H1 (cell line): Measurements from ENCODE around the gene RBM6. TPM values are rescaled to one million over a fixed set of nuclear protein-coding genes. Genes with fewer than 3 reads are reported as not detected.

Experiments used
- BACH1 ChIP-seq: IDR thresholded peaks from 2 replicates; pipeline ENCODE4 v1.6.1; 2012; ENCODE audit warnings: low read length, improper control_type of control experiment
- CREB1 ChIP-seq: IDR thresholded peaks from 2 replicates; pipeline ENCODE4 v1.6.1; 2012; ENCODE audit warnings: inconsistent platforms
- EP300 ChIP-seq, 2 experiments: IDR thresholded peaks; 1 replicate in 1 of 2; 2 replicates in 1 of 2; pipeline ENCODE4 v1.6.1; 2011 to 2012; ENCODE audit warnings: low read depth in 2 of 2, low read length in 2 of 2, mild to moderate bottlenecking in 2 of 2, borderline replicate concordance in 1 of 2, inconsistent platforms in 1 of 2, moderate library complexity in 1 of 2
- EZH2 ChIP-seq: fragments of 200-600 bp; sonication (generic); IDR thresholded peaks from 2 replicates; pipeline ENCODE4 v1.7.1; 2012; ENCODE audit warnings: low read depth, mild to moderate bottlenecking, moderate library complexity, low read length, inconsistent platforms; ENCODE audit not compliant: severe bottlenecking
- HDAC2 ChIP-seq, 2 experiments: fragments of 300-600 bp in 1 of 2; sonication (generic) in 1 of 2; IDR thresholded peaks; 2 replicates each; pipeline ENCODE4 v1.6.1; 2011 to 2012; ENCODE audit warnings: low read depth in 2 of 2, low read length in 2 of 2, mild to moderate bottlenecking in 2 of 2, moderate library complexity in 2 of 2, borderline replicate concordance in 1 of 2, inconsistent platforms in 1 of 2
- HDAC6 ChIP-seq: IDR thresholded peaks from one replicate; pipeline ENCODE4 v1.7.1; 2012; ENCODE audit warnings: low read depth, mild to moderate bottlenecking, inconsistent platforms, low read length, moderate library complexity
- JUN ChIP-seq: IDR thresholded peaks from 2 replicates; pipeline ENCODE4 v1.6.1; 2011; ENCODE audit warnings: low read depth, mild to moderate bottlenecking, improper control_type of control experiment, low read length
- JUND ChIP-seq: IDR thresholded peaks from 2 replicates; pipeline ENCODE4 v1.6.1; 2011; ENCODE audit warnings: mild to moderate bottlenecking, improper control_type of control experiment, low read length
- KDM4A ChIP-seq: IDR thresholded peaks from one replicate; pipeline ENCODE4 v1.7.1; 2012; ENCODE audit warnings: low read depth, mild to moderate bottlenecking, moderate library complexity, low read length, inconsistent platforms; ENCODE audit not compliant: severe bottlenecking
- KDM5A ChIP-seq: fragments of 200-600 bp; IDR thresholded peaks from 2 replicates; pipeline ENCODE4 v1.7.1; 2012; ENCODE audit warnings: mild to moderate bottlenecking, low read length, inconsistent platforms, mixed read lengths
- MAFK ChIP-seq: IDR thresholded peaks from 2 replicates; pipeline ENCODE4 v1.6.1; 2012; ENCODE audit warnings: low read depth, mild to moderate bottlenecking, improper control_type of control experiment, low read length
- NANOG ChIP-seq: IDR thresholded peaks from 2 replicates; pipeline ENCODE4 v1.6.1; 2011; ENCODE audit warnings: low read length, low read depth, mild to moderate bottlenecking, inconsistent platforms; ENCODE audit not compliant: insufficient read depth, poor library complexity, severe bottlenecking
- NRF1 ChIP-seq: IDR thresholded peaks from 2 replicates; pipeline ENCODE4 v1.6.1; 2011; ENCODE audit warnings: mild to moderate bottlenecking, low read depth, low read length, improper control_type of control experiment
- PHF8 ChIP-seq: fragments of 200-600 bp; sonication (generic); conservative IDR thresholded peaks from 2 replicates; pipeline ENCODE4 v1.7.1; 2012; ENCODE audit warnings: low read depth, mild to moderate bottlenecking, inconsistent platforms, low read length, moderate library complexity
- POLR2AphosphoS5 ChIP-seq: IDR thresholded peaks from 2 replicates; pipeline ENCODE4 v1.6.1; 2011; ENCODE audit warnings: low read depth, low read length
- POU5F1 ChIP-seq: IDR thresholded peaks from 2 replicates; pipeline ENCODE4 v1.6.1; 2011; ENCODE audit warnings: low read depth, mild to moderate bottlenecking, low read length, moderate library complexity
- SAP30 ChIP-seq: fragments of 300-600 bp; sonication (generic); IDR thresholded peaks from 2 replicates; pipeline ENCODE4 v1.7.1; 2012; ENCODE audit warnings: low read length, moderate library complexity, mild to moderate bottlenecking, inconsistent platforms; ENCODE audit not compliant: insufficient read depth, insufficient replicate concordance
- SP1 ChIP-seq: IDR thresholded peaks from 2 replicates; pipeline ENCODE4 v1.6.1; 2011; ENCODE audit warnings: low read depth, low read length
- TAF7 ChIP-seq: optimal IDR thresholded peaks from 2 replicates; pipeline ENCODE3; 2011; ENCODE audit warnings: low read depth, mild to moderate bottlenecking, inconsistent platforms, low read length, moderate library complexity, borderline replicate concordance
- TBP ChIP-seq: IDR thresholded peaks from 2 replicates; pipeline ENCODE4 v1.6.1; 2011; ENCODE audit warnings: low read depth, low read length, improper control_type of control experiment
- TEAD4 ChIP-seq: IDR thresholded peaks from 2 replicates; pipeline ENCODE4 v1.6.1; 2012; ENCODE audit warnings: low read depth, low read length, inconsistent platforms, mixed read lengths
- USF2 ChIP-seq: IDR thresholded peaks from 2 replicates; pipeline ENCODE4 v1.6.1; 2011; ENCODE audit warnings: low read length, improper control_type of control experiment
- polyA plus RNA-seq, 7 experiments: library from polyadenylated mRNA; depleted of rRNA in 3 of 7; stranded (reverse) in 5 of 7; unstranded in 2 of 7; fragments of >200 nt in 5 of 7; fragments of 200-250 nt in 2 of 7; gene quantifications; 1 replicate in 5 of 7; 2 replicates in 1 of 7; 4 replicates in 1 of 7; pipeline versions ENCODE4 v1.2.1 to v1.2.3, GENCODE V29; 2011 to 2013; ENCODE audit warnings: missing spikeins in 2 of 7, mixed read lengths in 2 of 7
- total RNA-seq: library from RNA; stranded (reverse); fragmentation: NEBNext Ultra II Directional; extraction: Animal tissue kit (Norgen Biotek cat#: 25700); gene quantifications from 2 replicates; pipeline ENCODE4 v1.2.1, GENCODE V29; 2021

Gene RBM6
- total and polyA plus RNA-seq, 2 of the 8 experiments (the other 6 are each of a cell fraction or from before 2014, with no cell fraction given) = 30.6 to 80.1 TPM

- TF ChIP-seq HDAC6 (no peak), JUND (no peak), KDM4A (peak; percentile 87), BACH1 (peak; percentile 8; the same call in 1 of the 2 replicates), NRF1 (no peak), TBP (peak; percentile 39; the same call in 1 of the 2 replicates), POLR2AphosphoS5 (0 out of 2 replicates have a peak, but pooled peaks have one; percentile 41), MAFK (no peak), NANOG (no peak), SAP30 (peak; percentile 97), USF2 (peak; percentile 66; the same call in 1 of the 2 replicates), PHF8 (peak; percentile 64), CREB1 (no peak), KDM5A (no peak), TEAD4 (no peak), JUN (no peak), HDAC2 (IDR thresholded peaks at IDR 0.05; ENCODE audit: borderline replicate concordance in 1 of 2, low read depth in 2 of 2, low read length in 2 of 2) (peak in 1 of 2 experiments; percentile 100; a peak in 2 of 4 replicates), SP1 (peak; percentile 27; the same call in 1 of the 2 replicates), EZH2 (no peak), EP300 (IDR thresholded peaks at IDR 0.05; ENCODE audit: borderline replicate concordance in 1 of 2, low read depth in 2 of 2, low read length in 2 of 2) (no peak), TAF7 (no peak), POU5F1 (no peak)
Measured at GRCh38 chr3:49929291-49930167, 10.4 kb upstream of the RBM6 start, which contains the start of gene MON1A (continued).
